ENCODE data around the gene ST7. TPM values are rescaled to one million over a fixed set of nuclear protein-coding genes. Genes with fewer than 3 reads are reported as not detected.

The ST7 gene
- total RNA-seq, 1 donor: 19.9 TPM

- TF ChIP-seq CTCF (IDR thresholded peaks at IDR 0.05; ENCODE audit: extremely low read depth, low read depth, low read length): no peak
- DNase-seq (ENCODE audit: insufficient read length, low spot score, missing footprints): no peak
- H3K79me2 ChIP-seq (ENCODE audit: insufficient read depth, low read length): peaks cover 54% of the 10 kb centered on the region
- no peaks in the 10 kb centered on the region for H3K36me3 ChIP-seq (ENCODE audit: insufficient read depth, low read length)
- H3K27ac ChIP-seq (ENCODE audit: low read depth, low read length): peak overlapping the region; percentile 59
- peaks cover 21% of the 10 kb centered on the region for H3K4me1 ChIP-seq (ENCODE audit: insufficient read depth, low read length)
- H3K9me3 ChIP-seq (ENCODE audit: low read depth, low read length): no peaks in the 10 kb centered on the region
- H4K20me1 ChIP-seq (ENCODE audit: insufficient read depth, low read length): no peaks in the 10 kb centered on the region
- no peak overlapping the region for H2AFZ ChIP-seq (ENCODE audit: low read length)
- no peak overlapping the region for H3K4me3 ChIP-seq (ENCODE audit: insufficient read depth, low read length)
- no peaks in the 10 kb centered on the region for H3K27me3 ChIP-seq (ENCODE audit: insufficient read depth, low read length)
- peak overlapping the region; percentile 21 for H3K4me2 ChIP-seq (ENCODE audit: insufficient read depth, low read length)
These were observed 51.6 kb downstream of the ST7 start for GRCh38 chr7:117004899-117005298.

GRCh38 chr7:117005449-117005848, 52.1 kb downstream of the ST7 start:
- peak overlapping the region; percentile 21 for H3K4me2 ChIP-seq (ENCODE audit: insufficient read depth, low read length)
- H3K4me3 ChIP-seq (ENCODE audit: insufficient read depth, low read length): no peak overlapping the region
- no peaks in the 10 kb centered on the region for H4K20me1 ChIP-seq (ENCODE audit: insufficient read depth, low read length)
- no peak for TF ChIP-seq CTCF (IDR thresholded peaks at IDR 0.05; ENCODE audit: extremely low read depth, low read depth, low read length)
- peak overlapping the region; percentile 59 for H3K27ac ChIP-seq (ENCODE audit: low read depth, low read length)
- H3K36me3 ChIP-seq (ENCODE audit: insufficient read depth, low read length): no peaks in the 10 kb centered on the region
- H3K27me3 ChIP-seq (ENCODE audit: insufficient read depth, low read length): no peaks in the 10 kb centered on the region
- H3K79me2 ChIP-seq (ENCODE audit: insufficient read depth, low read length): peaks cover 52% of the 10 kb centered on the region
- H2AFZ ChIP-seq (ENCODE audit: low read length): no peak overlapping the region
- DNase-seq (ENCODE audit: insufficient read length, low spot score, missing footprints): no peak
- H3K9me3 ChIP-seq (ENCODE audit: low read depth, low read length): no peaks in the 10 kb centered on the region
- H3K4me1 ChIP-seq (ENCODE audit: insufficient read depth, low read length): peaks cover 26% of the 10 kb centered on the region

GRCh38 chr7:117006907-117007684, 53.8 kb downstream of the ST7 start:
- peaks cover 53% of the 10 kb centered on the region for H3K79me2 ChIP-seq (ENCODE audit: insufficient read depth, low read length)
- peaks cover 33% of the 10 kb centered on the region for H3K4me1 ChIP-seq (ENCODE audit: insufficient read depth, low read length)
- no peak for TF ChIP-seq CTCF (IDR thresholded peaks at IDR 0.05; ENCODE audit: extremely low read depth, low read depth, low read length)
- DNase-seq (ENCODE audit: insufficient read length, low spot score, missing footprints): no peak
- H3K9me3 ChIP-seq (ENCODE audit: low read depth, low read length): no peaks in the 10 kb centered on the region
- H3K4me2 ChIP-seq (ENCODE audit: insufficient read depth, low read length): no peak overlapping the region
- H4K20me1 ChIP-seq (ENCODE audit: insufficient read depth, low read length): no peaks in the 10 kb centered on the region
- H3K36me3 ChIP-seq (ENCODE audit: insufficient read depth, low read length): no peaks in the 10 kb centered on the region
- H3K27me3 ChIP-seq (ENCODE audit: insufficient read depth, low read length): no peaks in the 10 kb centered on the region
- H3K4me3 ChIP-seq (ENCODE audit: insufficient read depth, low read length): no peak overlapping the region
- no peak overlapping the region for H2AFZ ChIP-seq (ENCODE audit: low read length)
- H3K27ac ChIP-seq (ENCODE audit: low read depth, low read length): no peak overlapping the region

- peaks cover 47% of the 10 kb centered on the region for H3K79me2 ChIP-seq (ENCODE audit: insufficient read depth, low read length)
These were observed 55.0 kb downstream of the ST7 start for GRCh38 chr7:117008118-117008885.

More at GRCh38 chr7:117008118-117008885, 55.0 kb downstream of the ST7 start:
- no peak for DNase-seq (ENCODE audit: insufficient read length, low spot score, missing footprints)
- H2AFZ ChIP-seq (ENCODE audit: low read length): no peak overlapping the region
- no peaks in the 10 kb centered on the region for H3K36me3 ChIP-seq (ENCODE audit: insufficient read depth, low read length)
- no peak overlapping the region for H3K4me2 ChIP-seq (ENCODE audit: insufficient read depth, low read length)
- H4K20me1 ChIP-seq (ENCODE audit: insufficient read depth, low read length): no peaks in the 10 kb centered on the region
- no peaks in the 10 kb centered on the region for H3K9me3 ChIP-seq (ENCODE audit: low read depth, low read length)
- no peak for TF ChIP-seq CTCF (IDR thresholded peaks at IDR 0.05; ENCODE audit: extremely low read depth, low read depth, low read length)
- H3K4me3 ChIP-seq (ENCODE audit: insufficient read depth, low read length): no peak overlapping the region
- no peaks in the 10 kb centered on the region for H3K27me3 ChIP-seq (ENCODE audit: insufficient read depth, low read length)
- peaks cover 33% of the 10 kb centered on the region for H3K4me1 ChIP-seq (ENCODE audit: insufficient read depth, low read length)
- peak overlapping the region; percentile 22 for H3K27ac ChIP-seq (ENCODE audit: low read depth, low read length)

All from osteoblast (primary cell).